H9 (cell line): ENCODE data around the gene TLL2. TPM values are rescaled to one million over a fixed set of nuclear protein-coding genes. Genes with fewer than 3 reads are reported as not detected.

Experiments used
- DNase-seq: peaks from one replicate; pipeline ENCODE4 v3.0.0-alpha.2; 2017
- H2AFZ ChIP-seq: one replicate; pipeline ENCODE4 v1.6.1; 2013; ENCODE audit warnings: mild to moderate bottlenecking, low read length, control low read depth, moderate library complexity
- H2AK5ac ChIP-seq: 2 replicates; pipeline ENCODE4 v1.6.1; 2013; ENCODE audit warnings: low read length, control low read depth, mixed read lengths; ENCODE audit not compliant: insufficient read length
- H2BK120ac ChIP-seq: one replicate; pipeline ENCODE4 v1.6.1; 2013; ENCODE audit warnings: low read depth, mild to moderate bottlenecking, low read length, control low read depth, inconsistent platforms; ENCODE audit not compliant: poor library complexity, severe bottlenecking
- H2BK12ac ChIP-seq: 2 replicates; pipeline ENCODE4 v1.6.1; 2013; ENCODE audit warnings: low read length, control low read depth, mixed read lengths, low read depth; ENCODE audit not compliant: insufficient read length
- H2BK15ac ChIP-seq: 2 replicates; pipeline ENCODE4 v1.6.1; 2013; ENCODE audit warnings: low read depth, low read length, control low read depth
- H2BK20ac ChIP-seq: one replicate; pipeline ENCODE4 v1.6.1; 2013; ENCODE audit warnings: low read depth, mild to moderate bottlenecking, low read length, control low read depth, inconsistent platforms; ENCODE audit not compliant: poor library complexity, severe bottlenecking
- H2BK5ac ChIP-seq: 2 replicates; pipeline ENCODE4 v1.6.1; 2013; ENCODE audit warnings: low read length, control low read depth, mixed read lengths; ENCODE audit not compliant: insufficient read length
- H3K14ac ChIP-seq: 2 replicates; pipeline ENCODE4 v1.6.1; 2013; ENCODE audit warnings: low read length, control low read depth; ENCODE audit not compliant: insufficient read depth
- H3K18ac ChIP-seq: 2 replicates; pipeline ENCODE4 v1.6.1; 2013; ENCODE audit warnings: low read depth, mild to moderate bottlenecking, mixed read lengths, low read length, control low read depth; ENCODE audit not compliant: insufficient read length
- H3K23ac ChIP-seq: 2 replicates; pipeline ENCODE4 v1.6.1; 2013; ENCODE audit warnings: low read length, control low read depth, mixed read lengths, low read depth; ENCODE audit not compliant: insufficient read length
- H3K23me2 ChIP-seq: 2 replicates; pipeline ENCODE4 v1.6.1; 2013; ENCODE audit warnings: low read depth, mild to moderate bottlenecking, mixed read lengths, low read length, control low read depth; ENCODE audit not compliant: insufficient read length, poor library complexity, severe bottlenecking
- H3K27ac ChIP-seq: 2 replicates; pipeline ENCODE4 v1.5.1; 2013; ENCODE audit warnings: low read length, control low read depth, mixed read lengths, low read depth; ENCODE audit not compliant: insufficient read length
- H3K27me3 ChIP-seq: 2 replicates; pipeline ENCODE4 v1.6.1; 2013; ENCODE audit warnings: low read length, control low read depth, inconsistent platforms; ENCODE audit not compliant: insufficient read depth
- H3K4ac ChIP-seq: 2 replicates; pipeline ENCODE4 v1.6.1; 2013; ENCODE audit warnings: low read depth, mild to moderate bottlenecking, control low read depth, inconsistent platforms, low read length, moderate library complexity
- H3K4me1 ChIP-seq: 2 replicates; pipeline ENCODE4 v1.6.1; 2013; ENCODE audit warnings: low read length, control low read depth, inconsistent platforms; ENCODE audit not compliant: insufficient read depth
- H3K4me2 ChIP-seq: 2 replicates; pipeline ENCODE4 v1.6.1; 2013; ENCODE audit warnings: low read length, control low read depth, mixed read lengths; ENCODE audit not compliant: insufficient read length, insufficient read depth
- H3K56ac ChIP-seq: 2 replicates; pipeline ENCODE4 v1.6.1; 2013; ENCODE audit warnings: low read depth, mild to moderate bottlenecking, mixed read lengths, low read length, control low read depth; ENCODE audit not compliant: insufficient read length
- H3K79me1 ChIP-seq: 2 replicates; pipeline ENCODE4 v1.6.1; 2013; ENCODE audit warnings: low read depth, mild to moderate bottlenecking, moderate library complexity, low read length, control low read depth, inconsistent platforms; ENCODE audit not compliant: insufficient read depth, poor library complexity, severe bottlenecking
- H3K79me2 ChIP-seq: 2 replicates; pipeline ENCODE4 v1.6.1; 2013; ENCODE audit warnings: low read length, control low read depth, inconsistent platforms; ENCODE audit not compliant: insufficient read depth
- H3K9ac ChIP-seq: 2 replicates; pipeline ENCODE4 v1.6.1; 2013; ENCODE audit warnings: low read length, control low read depth, mixed read lengths; ENCODE audit not compliant: insufficient read length; ENCODE audit errors: extremely low read depth
- H3K9me3 ChIP-seq: one replicate; pipeline ENCODE4 v1.6.1; 2013; ENCODE audit warnings: low read depth, low read length, inconsistent platforms; ENCODE audit not compliant: control insufficient read depth
- H3T11ph ChIP-seq: one replicate; pipeline ENCODE4 v1.6.1; 2013; ENCODE audit warnings: mild to moderate bottlenecking, low read length, control low read depth, inconsistent platforms
- H4K20me1 ChIP-seq: one replicate; pipeline ENCODE4 v1.6.1; 2013; ENCODE audit not compliant: control insufficient read depth, insufficient read length, insufficient read depth
- H4K5ac ChIP-seq: 2 replicates; pipeline ENCODE4 v1.6.1; 2013; ENCODE audit warnings: low read depth, mild to moderate bottlenecking, mixed read lengths, low read length, control low read depth; ENCODE audit not compliant: insufficient read length
- H4K8ac ChIP-seq: replicated peaks from 2 replicates; pipeline ENCODE4 v1.6.1; 2013; ENCODE audit warnings: low read length, control low read depth, mixed read lengths, low read depth; ENCODE audit not compliant: insufficient read length
- H4K91ac ChIP-seq: 2 replicates; pipeline ENCODE4 v1.6.1; 2013; ENCODE audit warnings: low read depth, mild to moderate bottlenecking, moderate library complexity, mixed read lengths, low read length, control low read depth; ENCODE audit not compliant: insufficient read length
- H3K27ac Mint-ChIP-seq, 3 experiments: 2 replicates in 2 of 3; 3 replicates in 1 of 3; pipeline ENCODE4 v1.8.0; 2020 to 2021; ENCODE audit warnings: mixed read lengths in 3 of 3, mild to moderate bottlenecking in 1 of 3, moderate library complexity in 1 of 3
- H3K27me3 Mint-ChIP-seq: 2 replicates; pipeline ENCODE4 v1.8.0; 2021; ENCODE audit warnings: low read depth, mild to moderate bottlenecking, moderate library complexity, mixed read lengths
- H3K36me3 Mint-ChIP-seq, 3 experiments: 2 replicates in 2 of 3; 3 replicates in 1 of 3; pipeline ENCODE4 v1.8.0; 2020 to 2021; ENCODE audit warnings: low read depth in 3 of 3, mixed read lengths in 3 of 3; ENCODE audit not compliant: insufficient read depth in 1 of 3
- H3K4me1 Mint-ChIP-seq, 2 experiments: 2 replicates each; pipeline ENCODE4 v1.8.0; 2020; ENCODE audit warnings: mixed read lengths in 2 of 2
- H3K4me3 Mint-ChIP-seq, 2 experiments: 2 replicates in 1 of 2; 3 replicates in 1 of 2; pipeline ENCODE4 v1.8.0; 2020 to 2021; ENCODE audit warnings: mild to moderate bottlenecking in 2 of 2, mixed read lengths in 2 of 2, moderate library complexity in 1 of 2
- H3K9me3 Mint-ChIP-seq, 2 experiments: 2 replicates in 1 of 2; 3 replicates in 1 of 2; pipeline ENCODE4 v1.8.0; 2020; ENCODE audit warnings: mild to moderate bottlenecking in 2 of 2, mixed read lengths in 2 of 2, moderate library complexity in 1 of 2
- CTCF ChIP-seq: fragments of 200-600 bp; sonication (generic); conservative IDR thresholded peaks from 3 replicates; pipeline ENCODE4 v1.8.0; 2021; ENCODE audit warnings: antibody characterized with exemption, mild to moderate bottlenecking
- WGBS: extraction: QIAGEN DNeasy Blood & Tissue Kit; methylation state at CpG from one replicate; pipeline ENCODE4 v1.1.7; 2013; ENCODE audit warnings: missing lambda C conversion rate, low lambda C conversion rate, mixed read lengths; ENCODE audit not compliant: insufficient read length; ENCODE audit errors: extremely low coverage; 5-methylcytosine and 5-hydroxymethylcytosine counted together
- total RNA-seq: library from RNA; stranded (reverse); gene quantifications from 2 replicates; pipeline ENCODE4 v1.2.1, GENCODE V29; 2021

Gene TLL2
- total RNA-seq, 1 experiment from 2014 or later = 1.4 TPM

GRCh38 chr10:96505150-96506136 lies 8.3 kb downstream of the TLL2 start:
- H3K4me1 Mint-ChIP-seq = peaks cover 29 to 45% of the 10 kb centered on the region in 2 experiments
- no peak overlapping the region for H3K4me3 Mint-ChIP-seq
- Histone ChIP-seq H3K27me3 (no peaks in the 10 kb centered on the region; the same call in 1 of the 2 replicates), H2BK15ac (no peak overlapping the region), H3T11ph (no peak overlapping the region), H2BK120ac (no peak overlapping the region), H4K91ac (no peak overlapping the region), H4K20me1 (no peaks in the 10 kb centered on the region), H4K5ac (no peak overlapping the region), H3K18ac (no peak overlapping the region), H3K4ac (no peak overlapping the region), H3K23me2 (no peaks in the 10 kb centered on the region), H3K79me2 (no peaks in the 10 kb centered on the region), H2BK20ac (no peak overlapping the region), H3K4me1 (peaks cover 9% of the 10 kb centered on the region; the same call in 1 of the 2 replicates), H3K9ac (no peak overlapping the region), H2AK5ac (no peak overlapping the region), H3K14ac (no peak overlapping the region), H3K56ac (no peak overlapping the region), H3K4me2 (no peak overlapping the region), H3K79me1 (no peaks in the 10 kb centered on the region), H2BK5ac (no peak overlapping the region), H2AFZ (no peak overlapping the region), H4K8ac (no peak overlapping the region), H3K9me3 (no peaks in the 10 kb centered on the region), H2BK12ac (no peak overlapping the region), H3K27ac (no peak overlapping the region), H3K23ac (no peak overlapping the region)
- no peaks in the 10 kb centered on the region; a peak in 1 of 5 replicates for H3K9me3 Mint-ChIP-seq
- no peak for TF ChIP-seq CTCF
- DNase-seq = no peak
- no CpG with 5 or more reads among the region's 12 CpGs for WGBS
- H3K27ac Mint-ChIP-seq = no peak overlapping the region
- peaks cover 33% of the 10 kb centered on the region for H3K27me3 Mint-ChIP-seq
- no peaks in the 10 kb centered on the region for H3K36me3 Mint-ChIP-seq
